HG02763 (cell line): ENCODE measurements around the gene CCDC14.
"Not testable (repeated sequence)": the region's sequence is repeated elsewhere in the genome, so short reads cannot be mapped to it uniquely, and the experiment has no call there.

ENCODE experiments used
- ATAC-seq: cut with Tn5 transposase; IDR thresholded peaks from one replicate; pipeline ENCODE4 v1.9.1; 2021; ENCODE audit warnings: mild to moderate bottlenecking, moderate library complexity; ENCODE audit not compliant: unreplicated experiment

CCDC14 gene

GRCh38 chr3:123909785-123910184, 51.2 kb downstream of the CCDC14 start:
- no peak for ATAC-seq

- no peak for ATAC-seq
Measured at GRCh38 chr3:123907720-123908119, 53.3 kb downstream of the CCDC14 start.

DNA sequence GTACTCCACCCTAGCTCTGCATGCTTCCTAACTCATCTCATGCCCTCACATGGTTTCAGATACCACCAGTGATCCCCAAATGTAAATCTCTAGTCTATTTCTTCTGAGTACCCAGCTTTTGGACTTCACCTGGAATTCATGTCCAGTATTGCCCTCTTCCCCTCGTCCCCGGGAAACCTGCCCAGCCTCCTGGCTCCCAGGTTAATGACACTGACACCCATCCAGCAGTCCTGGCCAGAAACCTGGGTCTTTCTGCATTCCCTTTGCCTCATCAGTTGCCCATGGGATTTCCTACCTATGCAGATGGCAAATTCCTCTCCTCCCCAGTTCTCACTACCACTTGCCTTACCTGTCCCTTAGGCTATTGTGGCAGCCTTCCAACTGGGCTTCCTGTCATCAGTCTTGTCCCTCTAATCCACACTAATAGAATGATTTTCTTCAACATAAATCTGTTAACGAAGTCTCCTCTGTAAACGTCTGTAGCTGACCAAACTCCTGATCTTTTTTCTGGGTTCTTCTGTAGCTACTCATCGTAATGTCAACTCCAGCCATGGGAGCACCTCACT, 61.6 kb downstream of the CCDC14 start:
- ATAC-seq = no peak

DNA sequence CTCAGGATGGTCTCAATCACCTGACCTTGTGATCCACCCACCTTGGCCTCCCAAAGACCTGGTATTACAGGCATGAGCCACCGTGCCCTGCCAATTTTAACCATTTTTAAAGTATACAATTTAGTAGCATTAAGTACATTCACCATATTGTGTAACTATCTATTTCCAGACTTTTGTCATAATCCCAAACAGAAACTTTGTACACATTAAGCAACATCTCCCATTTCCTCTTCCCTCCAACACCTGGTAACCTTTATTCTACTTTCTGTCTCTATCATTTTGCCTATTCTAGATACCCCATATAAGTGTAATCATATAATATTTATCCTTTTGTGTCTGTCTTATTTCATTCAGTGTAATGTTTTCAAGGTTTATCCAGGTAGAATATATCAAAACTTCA, 68.0 kb downstream of the CCDC14 start:
- no peak for ATAC-seq

- no peak for ATAC-seq
Measured at GRCh38 chr3:123892195-123892594, 68.8 kb downstream of the CCDC14 start.

GRCh38 chr3:123890991-123891390, 70.0 kb downstream of the CCDC14 start:
- not testable (repeated sequence) for ATAC-seq

DNA sequence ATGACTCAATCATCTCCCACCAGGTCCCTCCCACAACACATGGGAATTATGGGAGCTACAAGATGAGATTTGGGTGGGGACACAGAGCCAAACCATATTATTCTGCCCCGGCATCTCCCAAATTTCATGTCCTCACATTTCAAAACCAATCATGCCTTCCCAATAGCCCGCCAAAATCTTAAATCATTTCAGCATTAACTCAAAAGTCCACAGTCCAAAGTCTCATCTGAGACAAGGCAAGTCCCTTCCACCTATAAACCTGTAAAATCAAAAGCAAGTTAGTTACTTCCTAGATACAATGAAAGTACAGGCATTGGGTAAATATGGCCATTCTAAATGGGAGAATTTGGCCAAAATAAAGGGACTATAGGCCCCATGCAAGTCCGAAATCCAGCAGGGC, 70.9 kb downstream of the CCDC14 start:
- ATAC-seq = not testable (repeated sequence)

DNA sequence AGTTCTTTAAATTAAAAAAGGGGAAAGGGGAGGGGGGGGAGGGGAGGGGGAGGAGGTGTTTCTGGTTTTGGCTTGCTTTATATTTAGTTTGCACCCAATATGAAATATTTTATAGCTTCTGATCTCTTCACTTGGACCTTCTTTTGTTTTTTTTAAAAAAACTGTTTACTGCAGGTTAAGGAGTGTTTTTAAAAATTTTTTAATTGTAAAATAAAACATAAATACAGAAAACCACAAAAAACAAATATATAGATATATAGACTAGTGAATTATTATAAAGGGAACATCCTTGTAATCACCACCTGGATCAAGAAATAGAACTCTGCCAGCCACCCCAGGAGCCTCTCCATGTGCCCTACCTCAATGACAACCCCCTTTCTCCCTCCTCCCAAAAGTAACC, 76.0 kb downstream of the CCDC14 start:
- no peak for ATAC-seq

GRCh38 chr3:123884203-123884831, 76.7 kb downstream of the CCDC14 start, which contains the start of gene MYLK:
Gene MYLK (minus strand): TSS chr3:123884332. CDS start chr3:123793841, 90,491 bp downstream.
- no peak for ATAC-seq

GRCh38 chr3:123883701-123884202, 77.3 kb downstream of the CCDC14 start:
- ATAC-seq = no peak

- ATAC-seq = no peak
Measured at GRCh38 chr3:123883111-123883510, 77.9 kb downstream of the CCDC14 start.

DNA sequence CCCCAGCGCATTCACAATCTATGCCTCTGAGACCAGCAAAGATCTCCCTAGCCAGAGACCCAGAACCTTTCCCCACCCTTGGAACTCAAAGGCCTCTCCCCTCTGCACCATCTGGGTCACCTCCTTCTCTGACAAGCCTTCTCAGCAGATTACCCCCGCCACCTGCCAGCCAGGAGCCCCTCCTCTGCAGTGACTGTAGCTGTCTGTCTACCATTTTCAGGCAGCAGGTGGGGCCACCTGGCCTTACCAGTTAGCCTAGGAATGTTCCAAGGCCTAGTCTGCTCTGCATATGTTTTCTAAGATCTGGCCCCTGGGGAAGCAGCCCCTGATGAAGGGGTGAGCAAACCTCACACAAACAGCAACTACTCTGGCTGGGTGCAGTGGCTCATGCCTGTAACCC, 79.3 kb downstream of the CCDC14 start:
- ATAC-seq = no peak

- ATAC-seq = no peak
Measured at GRCh38 chr3:123880998-123881561, 79.9 kb downstream of the CCDC14 start.

DNA sequence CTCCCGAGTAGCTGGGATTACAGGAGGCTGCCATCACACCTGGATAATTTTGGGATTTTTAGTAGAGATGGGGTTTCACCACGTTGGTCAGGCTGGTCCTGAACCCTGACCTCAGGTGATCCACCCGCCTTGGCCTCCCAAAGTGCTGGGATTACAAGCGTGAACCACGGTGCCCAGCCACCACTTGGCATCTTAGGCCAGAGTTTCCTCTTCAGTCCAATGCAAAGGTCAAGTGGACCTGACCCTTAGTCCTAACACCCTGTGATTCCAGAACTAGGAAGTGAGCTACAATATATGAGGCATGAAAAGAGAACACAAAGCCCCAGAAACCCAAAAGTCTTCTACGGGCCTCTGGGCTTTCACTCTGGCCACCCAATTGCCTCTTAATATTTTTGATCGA, 82.2 kb downstream of the CCDC14 start:
- ATAC-seq = no peak

- no peak for ATAC-seq
Measured at GRCh38 chr3:123877965-123878364, 83.1 kb downstream of the CCDC14 start.

GRCh38 chr3:123877466-123877865, 83.6 kb downstream of the CCDC14 start:
- ATAC-seq = no peak

- ATAC-seq = no peak
Measured at GRCh38 chr3:123876858-123877257, 84.2 kb downstream of the CCDC14 start.

DNA sequence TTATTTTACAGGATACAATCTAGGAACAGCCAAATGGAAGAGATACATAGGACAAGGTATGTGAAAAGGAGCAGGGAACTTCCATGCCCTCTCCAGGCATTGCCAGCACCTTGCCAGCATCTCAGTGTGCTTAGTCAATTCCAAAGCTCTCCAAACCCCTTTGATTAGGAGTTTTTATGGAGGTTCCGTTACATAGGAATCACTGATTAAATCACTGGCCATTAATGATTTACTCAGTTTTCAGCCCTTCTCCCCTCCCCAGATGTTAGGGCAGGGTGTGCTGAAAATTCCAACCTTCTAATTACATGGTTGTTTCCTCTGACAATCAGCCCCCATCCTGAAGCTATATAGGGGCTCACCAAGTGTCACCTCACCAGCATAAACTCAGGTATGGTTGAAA, 88.4 kb downstream of the CCDC14 start:
- ATAC-seq = no peak

DNA sequence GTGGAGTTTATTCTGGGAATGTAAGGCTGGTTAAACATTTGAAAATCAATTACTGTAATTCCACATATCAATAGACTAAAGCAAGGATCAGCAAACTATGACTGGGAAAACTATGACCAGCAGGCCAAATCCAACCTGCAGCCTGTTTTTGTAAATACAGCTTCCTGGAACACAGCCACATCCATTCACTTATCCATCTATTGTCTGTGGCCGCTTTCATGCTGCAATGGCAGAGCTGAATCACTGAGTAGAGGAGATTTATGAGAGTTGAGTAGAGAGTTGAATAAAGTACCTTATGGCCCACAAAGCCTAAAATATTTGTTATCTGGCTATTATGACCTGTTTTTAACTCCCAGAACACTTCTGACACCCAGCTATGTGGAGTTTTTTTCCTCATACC, 89.1 kb downstream of the CCDC14 start:
- no peak for ATAC-seq

DNA sequence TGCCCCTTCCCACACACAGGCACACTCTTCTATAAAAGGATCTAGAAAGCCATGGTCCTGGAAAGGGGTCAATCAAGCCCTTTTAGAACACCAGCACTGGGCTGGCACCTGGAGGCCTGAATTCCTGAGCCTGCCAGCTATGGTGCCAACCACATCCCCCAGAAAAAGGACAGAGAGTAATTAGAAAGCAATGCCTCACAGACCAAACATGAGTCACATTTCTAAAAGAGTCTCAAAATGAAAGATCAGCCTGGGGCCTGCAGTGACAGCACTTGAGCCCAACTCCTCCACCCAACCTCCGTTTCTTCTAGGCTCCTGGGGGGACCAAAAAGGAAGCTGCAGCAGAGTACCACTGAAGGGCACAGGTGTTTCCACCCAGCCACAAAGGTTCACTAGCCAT, 91.0 kb downstream of the CCDC14 start:
- no peak for ATAC-seq

DNA sequence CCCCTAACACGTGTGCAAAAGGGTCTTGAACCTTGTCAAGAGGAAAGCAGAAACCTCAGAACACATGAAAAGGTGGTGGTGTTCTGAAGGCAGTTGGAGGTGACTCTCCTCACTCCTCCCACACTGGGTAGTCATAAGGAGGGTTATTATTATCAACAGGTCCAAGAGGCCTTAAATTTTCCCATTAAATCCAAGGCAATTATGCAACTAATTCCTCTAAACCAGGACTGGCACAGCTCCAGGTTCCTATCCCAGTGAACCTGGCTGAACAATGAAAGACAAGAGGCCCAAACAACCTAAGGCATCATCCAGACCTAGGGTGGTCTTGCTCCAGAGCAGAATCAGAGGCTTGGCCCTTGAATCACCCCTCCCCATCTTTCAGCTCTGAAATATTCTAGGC, 91.9 kb downstream of the CCDC14 start:
- no peak for ATAC-seq

- no peak for ATAC-seq
Measured at GRCh38 chr3:123864706-123865105, 96.3 kb downstream of the CCDC14 start.
